ENCODE measurements around the gene SLIT3.

Gene SLIT3

DNA sequence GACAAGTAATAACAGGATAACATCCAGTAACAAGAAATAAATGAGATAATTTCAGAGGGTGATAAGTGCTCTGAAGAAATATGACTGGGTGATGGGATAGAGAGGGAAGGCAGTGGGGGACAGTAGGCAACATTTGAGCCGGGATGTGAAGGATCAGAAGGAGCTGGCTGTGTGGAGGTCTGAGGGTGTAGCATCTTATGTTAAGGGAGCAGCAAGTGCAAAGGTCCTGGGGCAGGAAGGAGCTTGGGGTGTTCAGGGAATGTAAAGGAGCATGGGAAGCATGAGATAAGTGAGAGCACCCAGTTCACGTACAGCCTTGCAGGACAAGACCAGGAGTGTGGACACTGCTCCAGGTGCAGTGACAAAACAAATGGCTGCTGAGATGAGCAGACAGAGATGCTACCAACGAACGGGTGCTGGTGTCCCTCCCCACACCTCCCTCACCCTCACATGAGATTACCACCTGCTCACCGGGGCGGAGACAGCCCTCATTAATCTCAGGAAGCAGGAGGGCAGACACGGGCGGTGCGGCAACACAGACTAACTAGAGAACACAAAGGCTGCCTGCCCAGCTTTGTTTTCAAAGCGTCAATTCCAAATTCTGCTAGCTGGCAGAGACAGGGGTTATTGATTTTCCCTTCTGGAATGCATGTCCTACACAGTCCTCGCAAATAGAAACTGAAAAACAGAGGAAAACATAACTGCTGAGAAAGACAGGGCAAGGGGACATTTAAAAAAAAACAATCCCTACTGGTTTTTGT is 423.6 kb downstream of the SLIT3 start:
- DNase-seq = no peak

- no peak for DNase-seq
Observed at GRCh38 chr5:168876419-168876818, 424.5 kb downstream of the SLIT3 start.

DNA sequence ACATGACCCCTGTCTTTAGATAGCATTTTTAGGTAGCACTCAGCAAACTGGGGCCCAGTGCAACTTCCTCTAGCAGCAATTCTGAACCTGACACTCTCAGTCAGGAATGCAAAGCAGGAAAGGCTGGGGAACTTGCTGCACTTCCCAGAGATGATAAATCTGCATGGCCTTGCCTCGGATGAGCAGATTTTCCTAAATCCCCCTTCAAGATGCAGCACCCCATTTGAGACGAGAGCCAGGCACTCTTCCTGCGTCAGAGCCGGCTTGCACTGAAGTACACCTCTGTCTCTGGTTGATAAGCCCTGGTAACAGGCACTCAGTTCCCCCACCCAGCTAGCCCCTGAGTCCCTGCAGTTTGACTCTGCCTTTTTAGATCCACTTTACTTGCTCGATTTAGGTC is 425.1 kb downstream of the SLIT3 start:
- no peak for DNase-seq

DNA sequence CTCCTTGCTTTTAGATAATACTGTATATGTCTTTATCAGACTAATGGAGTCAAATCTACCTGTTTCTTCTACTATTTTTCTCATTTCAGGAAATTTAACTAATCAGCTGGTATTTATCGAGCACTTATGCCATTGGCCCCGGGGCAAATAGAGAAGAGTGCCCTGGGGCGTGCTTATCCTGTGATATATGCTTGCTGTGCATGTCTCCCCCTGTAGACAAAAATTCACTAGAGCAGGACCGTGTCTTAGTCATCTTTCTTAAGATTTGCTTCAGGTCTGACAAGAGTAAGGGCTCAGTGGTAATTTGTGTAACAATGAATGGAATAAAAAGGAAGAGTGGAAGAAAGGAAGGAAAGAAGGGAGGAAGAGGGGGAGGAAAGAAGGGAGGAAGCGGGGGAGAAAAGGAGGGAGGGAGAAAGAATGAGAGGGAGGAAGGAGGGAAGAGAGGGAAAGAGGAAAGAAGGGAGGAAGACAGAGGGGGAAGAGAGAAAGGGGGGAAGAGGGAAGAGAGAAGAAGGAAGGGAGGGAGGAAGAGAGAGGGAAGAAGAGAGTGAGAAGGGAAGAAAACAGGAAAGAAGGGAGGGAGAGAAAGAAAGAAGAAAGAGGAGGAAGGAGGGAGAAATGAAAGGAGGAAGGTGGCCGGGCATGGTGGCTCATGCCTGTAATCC is 426.1 kb downstream of the SLIT3 start:
- no peak for DNase-seq

DNA sequence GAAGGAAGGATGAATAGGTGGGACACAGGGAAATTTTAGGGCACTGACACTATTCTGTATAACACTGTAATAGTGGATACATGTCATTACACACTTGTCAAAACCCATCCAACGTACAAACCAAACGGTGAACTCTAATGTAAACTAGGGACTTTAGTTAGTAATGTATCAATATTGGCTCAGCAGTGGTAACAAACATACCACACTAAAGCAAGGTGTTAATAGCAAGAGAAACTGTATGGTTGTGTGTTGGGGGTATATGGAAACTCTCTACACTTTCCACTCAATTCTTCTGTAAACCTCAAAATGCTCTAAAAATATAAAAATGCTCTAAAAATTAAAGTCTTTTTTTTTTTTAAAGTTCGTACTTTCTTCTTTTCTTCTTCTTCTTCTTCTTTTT is 428.7 kb downstream of the SLIT3 start:
- DNase-seq = no peak

GRCh38 chr5:168870910-168871309 is 430.0 kb downstream of the SLIT3 start:
- DNase-seq = no peak

- no peak for DNase-seq
Observed at GRCh38 chr5:168869615-168870227, 431.2 kb downstream of the SLIT3 start.

DNA sequence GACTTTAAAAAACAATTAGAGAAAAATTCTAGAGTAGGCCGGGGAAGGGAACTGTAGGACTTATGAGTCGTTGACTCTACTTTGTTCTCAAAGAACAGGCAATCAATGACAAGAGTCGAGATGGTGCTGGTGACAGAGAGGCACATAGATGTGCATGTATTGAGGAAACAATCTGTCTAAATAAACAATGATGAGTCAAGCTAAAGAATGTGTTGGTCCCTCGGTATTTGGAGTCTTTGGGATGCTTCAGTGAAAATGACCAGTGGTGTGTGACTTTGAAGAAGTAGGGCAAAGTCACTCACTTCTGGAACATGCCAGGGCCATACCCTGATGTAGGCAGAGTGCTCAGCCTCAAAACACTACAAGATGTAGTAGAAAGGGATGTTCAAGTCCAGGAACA is 433.7 kb downstream of the SLIT3 start:
- DNase-seq = no peak

DNA sequence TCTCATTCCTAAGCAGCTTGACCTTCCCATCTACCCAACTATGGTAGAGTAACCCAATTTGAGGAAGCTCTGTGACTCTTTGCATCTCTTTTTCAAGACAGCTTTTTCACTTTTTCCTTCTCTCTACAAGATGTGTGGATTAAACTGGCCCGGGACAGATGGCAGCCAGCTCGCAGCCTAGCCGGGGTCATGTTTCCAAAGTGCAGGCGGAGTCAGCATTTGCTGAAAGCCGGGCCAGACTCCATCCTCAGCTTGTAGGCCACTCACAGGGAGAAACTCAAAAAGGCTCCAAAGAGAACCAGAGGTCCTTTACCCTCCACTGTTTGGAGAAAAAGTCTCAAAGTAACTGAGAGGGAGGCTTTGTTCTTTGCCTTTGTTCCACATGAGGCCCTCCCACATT is 435.0 kb downstream of the SLIT3 start:
- DNase-seq = no peak

- no peak for DNase-seq
Observed at GRCh38 chr5:168863021-168863420, 437.9 kb downstream of the SLIT3 start.

GRCh38 chr5:168860503-168860902 is 440.4 kb downstream of the SLIT3 start:
- no peak for DNase-seq

GRCh38 chr5:168860081-168860480 is 440.9 kb downstream of the SLIT3 start:
- DNase-seq = no peak

DNA sequence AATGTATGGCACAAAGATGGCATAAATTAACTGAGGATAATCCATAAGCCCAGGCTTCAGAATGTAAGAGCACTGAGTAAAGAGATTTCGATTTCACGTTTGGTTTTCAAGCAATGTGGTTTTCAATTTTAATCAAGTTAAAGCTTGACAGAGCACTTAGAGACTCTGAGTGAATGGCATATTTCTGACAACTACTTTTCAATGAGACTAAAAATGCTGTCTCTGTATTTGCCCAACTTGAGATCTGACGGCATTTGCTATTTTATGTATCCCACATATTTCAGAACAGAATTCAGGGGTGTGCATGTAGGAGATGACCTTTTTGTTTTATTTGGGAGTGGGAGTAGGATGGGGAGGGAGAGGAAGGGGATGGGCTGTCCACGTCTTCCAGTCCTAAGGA is 441.5 kb downstream of the SLIT3 start:
- DNase-seq = no peak

DNA sequence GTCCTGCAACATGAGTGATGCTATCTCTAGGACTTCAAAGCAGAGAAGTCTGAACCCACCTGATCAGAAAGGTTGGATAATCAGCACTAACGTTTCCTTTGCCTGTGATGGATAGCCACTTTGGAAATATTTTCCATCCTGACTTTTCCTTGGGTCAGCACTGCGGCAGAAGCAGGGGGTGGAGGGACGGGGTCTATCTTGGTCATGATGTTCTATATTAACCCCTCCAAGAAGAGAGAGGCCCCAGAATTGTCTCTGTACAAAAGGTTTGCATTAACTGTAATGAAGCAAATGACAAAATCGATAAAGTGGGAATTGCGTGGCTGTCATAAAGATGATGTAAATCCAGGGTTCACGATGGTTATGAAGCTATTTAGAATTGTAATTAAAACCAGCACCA is 441.9 kb downstream of the SLIT3 start:
- no peak for DNase-seq

GRCh38 chr5:168858371-168858770 is 442.6 kb downstream of the SLIT3 start:
- DNase-seq = no peak

DNA sequence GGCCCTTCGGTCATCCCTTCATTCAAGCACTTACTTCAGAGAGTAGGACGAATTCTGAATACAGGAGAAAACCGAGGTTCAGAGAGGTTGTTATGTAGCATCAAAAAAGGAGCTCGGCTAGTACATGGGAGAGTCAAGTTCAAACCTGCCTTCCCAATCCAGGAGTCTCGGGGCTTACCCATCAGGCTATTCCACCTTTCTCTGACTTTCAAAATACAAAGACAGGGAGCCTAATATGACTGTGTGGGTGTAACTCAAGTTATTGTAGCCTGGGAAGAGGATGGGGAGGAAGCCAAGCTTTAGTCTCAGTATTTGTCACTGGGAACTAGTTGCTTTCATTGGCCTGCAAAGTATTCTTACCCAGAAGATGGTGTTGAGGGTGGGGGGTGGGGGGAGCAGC is 447.0 kb downstream of the SLIT3 start:
- no peak for DNase-seq

DNA sequence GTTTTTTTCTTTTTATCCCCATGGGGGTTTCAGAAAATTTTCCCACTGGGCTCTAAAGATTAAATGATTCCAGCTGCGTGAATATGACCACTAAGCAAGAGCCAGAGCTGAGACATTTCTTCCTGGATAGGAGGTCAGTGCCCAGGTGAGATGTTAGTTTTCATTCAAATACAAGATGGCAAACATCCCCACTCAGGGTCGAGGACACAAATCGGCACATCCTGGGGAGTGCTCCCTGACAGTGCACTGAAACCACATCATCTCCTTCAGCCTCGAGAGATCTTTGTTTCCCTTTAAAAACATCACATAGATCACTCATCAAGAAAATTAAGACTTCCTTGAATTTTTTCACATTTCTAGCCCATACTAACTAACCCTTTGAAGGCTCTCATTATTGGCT is 448.6 kb downstream of the SLIT3 start:
- DNase-seq = no peak

- no peak for DNase-seq
Observed at GRCh38 chr5:168851902-168852321, 449.0 kb downstream of the SLIT3 start.

- no peak for DNase-seq
Observed at GRCh38 chr5:168850683-168851082, 450.3 kb downstream of the SLIT3 start.

- DNase-seq = no peak
Observed at GRCh38 chr5:168848569-168848968, 452.4 kb downstream of the SLIT3 start.

GRCh38 chr5:168847511-168848073 is 453.3 kb downstream of the SLIT3 start:
- no peak for DNase-seq

GRCh38 chr5:168844922-168845296 is 456.0 kb downstream of the SLIT3 start:
- no peak for DNase-seq

- DNase-seq = no peak
Observed at GRCh38 chr5:168844016-168844921, 456.7 kb downstream of the SLIT3 start.
